GM21367 (cell line): Measurements from ENCODE around the gene SAFB.
A peak's percentile ranks its signal among the peaks of the same experiment; 100 is the strongest.

ENCODE experiments used
- ATAC-seq: cut with Tn5 transposase; IDR thresholded peaks from one replicate; pipeline ENCODE4 v1.9.1; 2021; ENCODE audit not compliant: unreplicated experiment

SAFB gene

DNA sequence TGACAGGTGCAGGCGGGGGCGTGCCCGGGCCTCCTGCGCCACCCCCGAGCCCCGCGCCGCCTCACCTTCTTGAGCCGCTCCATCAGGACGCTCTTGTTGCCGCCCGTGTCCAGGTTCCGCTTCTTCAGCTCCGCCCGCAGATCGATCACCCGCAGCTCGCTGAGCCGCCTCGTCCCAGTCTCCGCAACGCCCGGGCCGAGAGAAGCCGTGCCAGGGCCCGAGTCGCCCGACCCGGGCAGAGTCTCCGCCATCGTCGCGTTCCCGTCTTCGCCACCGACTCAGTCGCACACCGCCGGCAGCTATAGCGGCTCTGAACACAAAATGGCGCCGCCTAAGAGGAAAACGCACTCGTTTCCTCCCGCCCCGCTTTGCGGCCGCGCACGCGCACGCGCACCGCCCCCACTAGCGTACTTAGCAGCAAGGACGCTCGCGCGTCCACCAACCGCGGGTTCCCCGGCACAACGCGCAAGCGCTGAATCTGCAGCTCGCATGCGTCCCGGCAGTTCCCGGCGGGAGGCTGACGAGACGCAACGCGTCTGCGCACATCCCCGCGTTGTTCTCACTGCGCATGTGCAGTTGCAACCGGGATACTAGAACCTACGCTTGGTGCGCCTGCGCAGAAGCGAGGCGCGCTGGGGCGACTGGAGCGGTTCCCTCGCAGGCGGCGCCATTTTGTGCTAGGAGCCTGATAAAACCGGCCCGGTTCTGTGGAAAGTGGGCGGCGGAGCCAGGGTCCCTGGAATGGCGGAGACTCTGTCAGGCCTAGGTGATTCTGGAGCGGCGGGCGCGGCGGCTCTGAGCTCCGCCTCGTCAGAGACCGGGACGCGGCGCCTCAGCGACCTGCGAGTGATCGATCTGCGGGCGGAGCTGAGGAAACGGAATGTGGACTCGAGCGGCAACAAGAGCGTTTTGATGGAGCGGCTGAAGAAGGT, at the start of gene SAFB, which contains the start of gene SAFB2:
TSS of gene SAFB (plus strand) at position 619 of the 932 bp plus-strand sequence. CDS start at position 742, 123 bp downstream.
TSS of gene SAFB2 (minus strand) at position 312 of the 932 bp plus-strand sequence. CDS start at position 251, 61 bp downstream.
- ATAC-seq, result peak; percentile 64

DNA sequence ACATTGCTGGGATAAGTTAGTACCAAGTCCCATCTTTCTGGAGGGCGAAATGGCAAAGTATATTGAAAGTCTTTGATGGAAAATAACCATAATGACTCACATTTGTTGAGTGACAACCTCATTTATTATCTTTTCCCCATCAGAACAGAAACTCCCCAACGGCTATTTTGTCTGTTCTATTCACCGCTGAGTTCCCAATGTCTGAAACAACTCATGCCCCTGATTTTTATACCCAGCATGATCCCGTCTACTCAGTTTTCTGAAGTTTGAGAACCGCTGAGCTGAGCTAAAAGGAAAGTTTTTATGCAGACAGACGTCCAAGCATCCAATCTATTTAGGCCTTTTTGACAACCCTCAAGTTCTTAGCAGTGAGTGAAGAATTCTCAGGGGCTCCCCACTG, 47.3 kb upstream of the SAFB start:
- ATAC-seq, result no peak

DNA sequence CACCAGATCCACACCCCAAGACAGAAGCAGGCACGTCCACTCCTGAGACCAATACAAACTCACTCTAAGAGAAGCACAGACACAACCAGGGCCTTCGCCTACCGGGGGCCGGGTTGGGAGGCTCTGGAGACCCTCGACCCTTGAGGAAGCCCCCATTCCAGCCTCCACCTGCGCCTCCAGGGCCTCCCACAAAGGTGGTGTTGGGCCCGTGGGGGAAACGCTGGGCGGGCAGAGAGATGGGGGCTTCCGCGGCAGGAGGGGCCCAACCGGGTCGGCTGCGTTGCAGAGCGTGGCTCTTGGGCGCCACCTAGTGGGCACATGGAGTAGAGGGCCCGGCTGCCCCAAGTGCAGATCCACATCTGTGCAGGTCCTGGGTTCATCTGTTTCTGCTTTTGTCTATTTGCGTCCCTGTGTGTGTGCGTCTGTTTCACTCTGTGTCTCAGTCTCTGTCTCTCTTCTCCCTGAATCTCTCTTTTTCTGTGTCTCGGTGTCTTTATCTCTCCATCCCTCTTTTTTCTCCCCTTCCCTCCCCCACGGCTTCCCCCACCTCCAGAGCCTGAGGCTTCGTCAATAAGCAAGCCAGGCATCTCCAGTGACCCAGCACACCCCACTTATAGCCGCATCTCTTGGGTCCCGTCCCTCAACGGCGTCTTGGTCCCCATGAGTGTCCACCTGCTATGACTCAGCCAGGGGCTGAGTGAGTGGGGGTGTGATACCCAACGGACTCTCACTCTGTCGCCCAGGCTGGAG, 44.6 kb upstream of the SAFB start:
- ATAC-seq, result no peak

DNA sequence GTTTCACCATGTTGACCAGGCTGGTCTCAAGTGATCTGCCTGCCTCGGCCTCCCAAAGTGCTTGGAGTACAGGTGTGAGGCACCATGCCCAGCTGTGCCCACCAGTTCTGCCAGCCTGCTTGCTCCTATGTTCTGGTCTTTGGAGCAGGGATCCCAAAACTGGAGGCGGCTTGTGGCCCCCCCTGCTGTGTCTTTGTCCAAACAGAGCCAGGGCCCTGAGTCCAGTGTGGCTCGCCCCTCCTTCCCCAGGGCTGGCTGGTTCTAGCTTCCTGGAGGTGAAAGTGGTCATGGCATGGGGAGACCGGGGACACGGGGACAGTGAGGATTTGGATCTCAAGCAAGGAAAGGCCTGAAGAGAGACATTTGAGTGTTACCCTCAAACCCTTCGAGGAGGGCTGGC, 43.6 kb upstream of the SAFB start:
- no peak for ATAC-seq

DNA sequence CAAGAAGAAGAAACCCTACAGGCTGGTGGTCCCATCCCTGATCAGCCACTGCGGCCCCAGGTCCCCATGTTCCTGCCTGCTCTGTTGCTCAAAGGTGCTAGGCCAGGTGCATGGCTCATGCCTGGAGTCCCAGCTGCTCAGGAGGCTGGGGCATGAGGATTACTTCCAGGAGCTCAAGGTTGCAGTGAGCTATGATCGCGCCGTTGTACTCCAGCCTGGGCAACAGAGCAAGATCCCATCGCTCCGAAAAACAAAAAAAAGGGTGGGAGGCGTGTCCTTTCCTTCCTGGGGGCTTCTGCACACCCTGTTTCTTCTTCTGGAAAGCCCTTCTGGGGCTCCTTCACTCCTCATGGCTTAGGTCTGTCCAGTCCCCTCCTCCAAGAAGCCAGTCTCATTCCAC, 43.2 kb upstream of the SAFB start:
- no peak for ATAC-seq

DNA sequence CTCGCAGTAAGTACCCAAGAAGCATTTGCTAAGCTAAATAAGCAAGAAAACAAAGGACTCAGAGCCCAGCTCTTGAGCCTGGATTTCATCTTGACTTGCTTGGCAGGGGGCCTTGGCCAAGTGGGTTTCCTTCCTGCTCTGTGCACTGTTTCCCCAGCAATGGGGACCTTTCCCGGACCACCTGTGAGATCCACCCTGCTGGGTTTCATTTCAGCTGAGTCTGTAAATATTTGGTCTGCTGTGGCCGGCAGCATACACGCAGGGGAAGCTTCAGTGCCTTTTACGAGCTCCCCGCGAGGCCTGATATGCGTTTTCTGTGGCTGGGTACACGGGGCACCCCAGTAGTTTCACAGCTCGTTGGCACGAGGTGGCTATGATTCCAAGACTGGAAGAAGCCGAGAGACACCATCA, 42.7 kb upstream of the SAFB start:
- no peak for ATAC-seq

DNA sequence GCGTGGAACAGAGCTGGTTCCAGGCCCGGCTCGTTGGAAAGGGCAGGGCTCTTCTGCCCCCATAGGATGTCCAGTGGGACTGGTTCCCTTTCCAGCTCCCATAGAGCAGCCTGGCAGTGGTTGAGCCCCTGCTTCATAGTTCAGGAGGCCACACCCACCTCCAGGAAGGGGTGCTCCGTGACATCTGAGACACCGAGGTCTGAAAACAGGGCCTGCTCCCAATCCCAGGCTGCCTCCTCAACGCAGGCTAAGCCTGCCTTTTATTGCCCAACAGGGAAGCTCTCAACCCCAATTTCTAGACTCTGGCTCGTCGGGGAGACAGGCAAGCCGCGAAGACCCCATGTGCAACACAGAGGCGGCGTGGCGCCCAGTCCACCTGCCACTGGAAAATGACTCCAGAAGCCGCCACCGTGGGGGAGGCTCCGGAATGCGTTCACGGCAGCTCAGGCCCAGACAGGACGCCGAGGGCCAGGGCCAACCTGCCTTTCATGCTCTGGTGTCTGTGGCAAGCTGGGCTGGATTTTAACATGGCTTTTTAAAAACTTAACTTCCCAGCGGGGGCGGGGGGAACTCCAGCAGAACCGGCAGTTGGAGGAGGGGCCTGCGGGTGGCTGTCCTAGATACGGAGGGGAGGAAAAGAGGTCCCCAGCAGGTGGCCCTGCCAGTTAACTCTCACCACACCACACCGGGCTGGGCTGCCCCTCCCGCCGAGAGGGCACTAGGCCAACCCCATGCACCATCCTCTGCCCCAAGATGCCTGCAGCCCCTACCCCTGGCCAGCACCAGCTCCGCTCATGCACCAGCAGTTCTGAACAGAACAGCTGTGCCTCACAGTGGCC, 37.2 kb upstream of the SAFB start:
- no peak for ATAC-seq

DNA sequence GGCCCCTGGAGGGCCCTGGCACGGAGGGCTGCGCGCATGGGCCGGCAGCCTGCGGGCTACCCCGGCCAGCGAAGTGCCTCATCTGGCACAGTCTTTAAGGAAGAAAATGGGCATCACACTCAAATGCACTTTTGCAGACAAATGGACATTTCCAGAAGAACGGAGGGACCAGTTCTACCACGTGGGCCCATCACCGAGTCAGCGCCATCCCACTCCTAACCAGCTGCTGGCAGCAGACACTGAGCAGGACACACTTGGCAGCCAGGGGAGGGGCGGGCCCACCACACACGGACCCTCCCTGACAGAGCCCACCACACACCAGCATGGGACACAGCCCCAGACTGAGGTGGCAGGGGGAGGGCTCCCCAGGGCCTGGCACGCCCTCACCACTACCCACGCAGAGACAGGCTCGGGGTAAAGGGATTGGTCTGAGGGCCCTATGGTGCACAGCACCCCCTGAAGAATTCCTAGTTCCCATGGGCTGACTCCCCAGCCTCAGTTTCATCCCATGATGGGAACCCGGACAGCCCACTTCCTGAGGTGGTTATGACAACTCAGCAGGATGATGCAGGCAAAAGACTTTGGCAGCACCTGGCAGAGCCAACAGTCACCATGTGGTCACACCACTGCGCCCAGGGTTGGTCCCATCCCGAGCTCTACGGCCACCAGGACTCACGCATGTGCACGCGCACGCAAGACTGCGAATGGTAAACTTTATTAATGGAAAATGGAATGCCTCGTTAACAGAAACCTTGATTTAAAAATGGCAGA, 36.4 kb upstream of the SAFB start:
- no peak for ATAC-seq

DNA sequence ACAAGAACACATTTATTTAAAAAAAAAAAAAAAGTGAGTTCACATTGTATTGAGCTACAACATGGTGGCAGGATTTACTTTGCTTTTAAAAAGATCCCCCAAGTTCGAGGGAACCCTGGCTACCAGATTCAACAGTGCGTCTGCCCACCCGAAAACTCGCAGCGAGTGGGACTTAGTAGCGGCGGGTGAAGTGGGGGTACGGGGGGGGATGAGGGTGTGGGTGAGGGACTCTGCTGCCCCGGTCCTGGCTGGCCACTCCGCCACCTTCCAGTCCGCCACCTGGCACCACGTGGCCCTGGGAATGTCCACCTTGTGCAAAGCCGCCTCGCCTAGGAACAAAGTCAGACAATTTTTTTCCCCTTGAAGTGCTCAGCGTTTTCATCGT, 35.8 kb upstream of the SAFB start:
- ATAC-seq, result no peak

DNA sequence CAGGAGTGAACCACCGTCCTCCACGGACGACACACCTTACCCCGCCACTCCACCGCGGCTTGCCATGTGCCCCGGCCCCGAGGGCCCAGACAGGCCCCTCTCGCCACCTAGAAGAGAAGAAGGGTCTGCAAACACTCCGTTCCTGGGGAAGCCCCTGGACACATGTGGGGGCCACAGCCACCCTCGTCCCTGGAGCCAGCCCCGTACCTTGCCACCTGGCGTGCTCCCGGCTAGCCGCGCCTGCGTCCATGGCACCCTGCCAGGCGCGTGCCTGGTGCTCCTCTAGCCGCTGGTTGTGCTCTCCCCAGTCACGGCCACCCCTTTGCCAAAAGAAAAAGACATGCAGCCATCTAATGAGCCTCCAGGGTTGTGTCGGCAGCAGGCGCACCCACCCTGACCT, 35.2 kb upstream of the SAFB start:
- no peak for ATAC-seq

DNA sequence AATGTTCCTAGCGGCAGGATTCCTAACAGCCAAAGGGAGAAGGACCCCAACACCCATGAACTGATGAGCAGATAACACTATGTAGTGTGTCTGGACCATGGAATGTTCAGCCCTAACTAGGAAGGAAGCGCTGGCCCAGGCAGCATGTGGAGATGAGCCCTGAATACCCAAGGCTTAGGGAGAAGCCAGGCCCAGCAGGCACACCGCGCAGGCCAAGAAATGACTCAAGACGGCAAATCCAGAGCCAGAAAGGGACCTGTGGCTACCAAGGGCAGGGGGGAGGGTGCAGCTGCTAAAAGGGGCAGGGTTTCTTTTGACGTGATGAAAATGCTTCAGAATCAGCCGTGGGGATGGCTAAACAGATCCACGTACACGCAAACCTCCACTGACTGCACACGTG, 34.4 kb upstream of the SAFB start:
- ATAC-seq, result no peak

DNA sequence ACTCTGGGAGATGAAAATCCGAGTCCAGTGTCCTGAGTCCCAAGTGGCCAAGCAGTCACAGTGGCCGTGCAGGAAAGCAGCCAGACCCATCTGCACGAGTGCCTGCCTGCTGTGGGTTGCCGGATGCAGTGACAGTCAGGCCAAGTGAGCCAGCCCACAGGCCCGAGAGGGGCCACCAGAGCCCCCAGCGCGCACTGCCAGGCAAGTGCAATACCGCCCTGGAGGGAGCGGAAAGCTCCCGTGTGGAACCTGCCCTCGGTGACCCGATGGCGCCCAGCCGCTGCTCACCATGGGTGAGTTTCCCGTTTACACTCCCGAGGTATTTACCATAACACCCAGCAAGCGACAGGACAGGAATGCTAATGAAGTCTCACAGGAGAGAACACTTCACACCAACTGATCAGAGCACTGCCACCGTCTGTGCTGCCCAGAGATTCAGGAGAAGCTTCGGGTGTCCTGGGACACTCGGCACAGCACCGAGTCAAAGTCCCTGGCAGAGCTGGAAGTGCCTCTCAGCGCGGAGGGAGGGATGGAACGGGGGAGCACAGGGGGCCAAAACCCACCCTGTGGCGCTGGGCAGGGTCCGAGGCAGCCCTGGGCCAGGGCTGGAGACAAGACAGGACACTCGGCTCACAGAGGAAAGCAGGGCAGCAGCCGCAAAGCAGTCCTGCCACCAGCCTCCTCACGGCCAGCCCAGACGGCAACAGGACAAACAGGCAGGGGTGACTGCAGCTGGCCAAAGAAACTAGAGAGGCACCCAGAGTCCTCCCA, 33.8 kb upstream of the SAFB start:
- no peak for ATAC-seq

DNA sequence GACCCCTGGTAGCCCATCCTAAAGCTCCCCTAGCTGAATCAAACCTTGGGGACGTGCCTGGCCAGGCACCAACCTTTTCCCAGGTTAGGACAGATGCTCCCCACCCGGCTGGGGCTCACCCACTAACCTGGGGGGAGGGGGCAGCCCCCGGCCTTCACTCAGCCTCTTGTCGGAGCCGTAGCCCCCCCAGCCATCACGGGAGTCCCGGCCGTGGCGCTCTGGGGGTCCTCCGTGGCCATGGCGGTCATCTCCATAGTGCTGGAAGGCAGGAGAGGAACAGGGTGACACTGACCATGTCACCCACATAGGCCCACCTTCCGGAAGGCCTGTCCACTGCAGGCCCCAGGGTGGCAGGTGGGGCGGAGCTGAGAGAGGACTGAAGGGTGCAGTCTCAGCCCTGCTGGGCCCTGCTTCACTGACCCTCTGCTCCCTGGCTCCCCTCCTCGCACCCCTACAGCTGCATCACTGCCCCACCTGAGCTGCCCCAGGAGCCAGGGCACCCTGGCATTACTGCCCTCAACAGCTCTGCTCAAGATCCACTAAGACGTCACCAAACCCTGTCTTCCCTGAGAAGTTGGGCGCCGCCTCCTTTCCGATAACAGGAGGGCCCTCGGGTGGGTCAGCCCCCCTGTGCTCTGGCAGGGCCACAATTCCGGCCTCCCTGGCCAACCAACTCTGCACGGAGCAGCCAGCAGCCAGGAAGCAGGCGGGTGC, 32.6 kb upstream of the SAFB start:
- ATAC-seq, result no peak

DNA sequence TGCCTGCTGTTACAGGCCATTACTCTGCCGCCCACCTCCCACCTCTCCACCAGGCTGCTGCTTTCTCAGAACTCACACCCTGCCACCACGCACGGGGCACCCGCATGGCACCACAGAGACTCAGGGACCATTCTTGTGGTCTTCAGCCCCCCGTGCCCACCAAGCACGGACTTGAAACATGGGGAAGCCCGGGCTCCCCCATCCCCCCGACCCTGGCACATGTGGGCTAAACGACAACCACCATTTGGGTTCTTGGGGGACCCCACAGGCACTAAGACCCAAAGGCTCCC, 32.1 kb upstream of the SAFB start:
- no peak for ATAC-seq

DNA sequence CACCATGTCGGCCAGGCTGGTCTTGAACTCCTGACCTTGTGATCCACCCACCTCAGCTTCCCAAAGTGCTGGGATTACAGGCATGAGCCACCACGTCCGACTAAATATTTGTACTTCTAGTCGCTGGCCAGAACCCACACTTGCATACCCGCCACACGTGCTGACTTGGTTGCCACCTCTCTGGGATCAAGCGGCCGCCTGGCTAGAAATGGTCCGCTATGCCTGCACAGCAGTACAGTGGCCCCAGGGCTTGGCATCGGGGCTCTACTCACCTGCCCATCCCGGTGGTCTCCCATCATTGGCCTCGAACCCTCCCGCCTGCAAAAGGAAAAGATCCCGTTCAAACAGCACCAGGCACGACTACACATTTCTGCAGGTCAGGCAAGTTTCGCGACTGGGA, 31.4 kb upstream of the SAFB start:
- no peak for ATAC-seq

DNA sequence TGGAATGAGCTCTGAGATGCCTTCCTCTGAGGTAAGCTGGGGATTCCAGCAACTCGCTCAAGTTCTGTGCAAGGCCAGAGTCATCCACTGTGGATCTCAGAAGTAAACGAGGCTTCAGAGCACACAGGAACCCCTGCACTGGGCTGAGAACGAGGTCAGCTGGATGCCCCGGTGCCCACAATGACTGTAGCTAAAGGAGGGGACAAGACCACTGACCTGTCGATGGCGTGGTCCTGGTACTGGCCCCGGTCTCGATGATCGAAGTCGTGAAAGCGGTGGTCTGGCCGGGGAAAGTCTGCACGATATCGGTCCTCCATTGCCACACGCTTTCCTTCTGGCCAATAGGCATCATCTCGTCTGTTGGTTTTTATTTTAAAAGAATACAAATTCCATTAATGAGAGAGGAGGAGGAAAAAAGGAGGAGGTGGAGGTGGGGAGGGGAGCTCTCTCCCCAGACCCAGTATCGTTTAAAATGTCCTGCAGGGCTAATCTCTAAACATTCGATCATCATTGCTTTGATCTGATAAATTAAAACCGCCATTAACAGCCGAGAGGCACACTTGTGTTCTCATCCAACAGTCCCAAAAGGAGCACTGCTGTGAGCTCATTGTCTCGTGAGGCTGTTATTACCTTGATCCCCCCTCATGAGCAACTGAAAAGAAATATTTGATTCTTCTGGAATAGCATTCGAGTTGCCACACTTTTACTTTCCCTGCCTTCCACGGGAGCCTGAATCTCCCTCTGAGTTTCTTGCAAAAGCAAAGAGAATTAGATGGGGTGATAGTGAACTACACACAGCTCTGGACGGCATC, 30.1 kb upstream of the SAFB start:
- no peak for ATAC-seq

DNA sequence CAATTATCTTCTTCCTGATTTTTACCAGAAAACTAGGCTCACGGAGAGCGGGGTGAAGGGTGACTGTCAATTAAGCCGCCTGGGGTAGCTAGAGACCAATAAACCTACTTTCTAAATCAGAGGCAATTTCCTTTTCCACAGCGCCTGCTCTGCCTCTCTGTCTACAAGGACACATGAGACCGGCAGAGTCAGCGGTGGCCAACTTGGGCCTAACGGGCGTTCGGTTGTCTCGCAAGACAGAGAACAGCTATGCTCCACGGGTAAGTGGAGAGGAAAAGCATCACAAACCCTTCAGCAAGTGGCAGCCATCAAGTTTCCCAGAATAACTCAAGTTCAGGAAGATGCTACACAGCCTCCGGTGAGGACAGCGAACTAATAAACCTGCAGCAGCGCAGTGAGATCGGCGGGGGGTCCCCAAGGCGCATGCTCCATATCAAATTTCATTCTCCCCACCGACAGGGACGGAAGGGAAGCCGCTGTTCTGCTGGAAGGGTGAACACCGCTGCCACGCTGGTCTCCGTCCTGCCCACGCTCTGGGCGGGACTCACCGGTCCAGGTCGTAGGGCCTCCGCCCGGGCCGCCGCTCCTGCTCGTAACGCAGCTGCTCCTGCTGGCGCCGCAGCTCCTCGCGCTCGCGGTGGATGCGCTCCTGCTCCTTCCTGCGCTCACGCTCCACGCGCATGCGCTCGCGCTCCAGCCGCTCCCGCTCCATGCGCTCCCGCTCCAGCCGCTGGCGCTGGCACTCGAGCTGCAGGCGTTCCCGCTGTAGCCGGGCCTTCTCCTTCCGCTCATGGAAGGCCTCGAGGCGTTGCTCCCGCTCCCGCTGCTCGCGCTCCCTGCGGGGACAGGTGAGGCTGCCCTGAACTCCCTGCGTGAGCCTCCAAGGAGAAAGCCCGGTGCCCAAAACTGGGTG, 29.3 kb upstream of the SAFB start:
- ATAC-seq, result no peak
